GM12891 (cell line): ENCODE measurements around the gene DARS1.
"Not testable (repeated sequence)": the region's sequence is repeated elsewhere in the genome, so short reads cannot be mapped to it uniquely, and the experiment has no call there.

ENCODE experiments used
- DNase-seq: peaks from one replicate; pipeline ENCODE4 v3.0.0; 2011; ENCODE audit warnings: low spot score; ENCODE audit not compliant: insufficient read length
- FAIRE-seq: peaks from 2 replicates; lab custom pipeline; 2011; peaks lifted over from hg19 to GRCh38; lab: Jason Lieb, UNC
- PAX5 ChIP-seq: IDR thresholded peaks from 2 replicates; pipeline ENCODE4 v1.6.1; 2011; ENCODE audit warnings: low read length, moderate library complexity, mild to moderate bottlenecking; ENCODE audit not compliant: insufficient read depth, severe bottlenecking
- POLR2A ChIP-seq: IDR thresholded peaks from 2 replicates; pipeline ENCODE4 v1.6.1; 2011; ENCODE audit warnings: low read depth, low read length, control low read depth
- POLR2AphosphoS5 ChIP-seq: IDR thresholded peaks from 2 replicates; pipeline ENCODE4 v1.6.1; 2011; ENCODE audit warnings: low read depth, low read length, control low read depth
- POU2F2 ChIP-seq: IDR thresholded peaks from 2 replicates; pipeline ENCODE4 v1.6.1; 2011; ENCODE audit warnings: low read depth, mild to moderate bottlenecking, control low read depth, low read length, moderate library complexity
- SPI1 ChIP-seq: IDR thresholded peaks from 2 replicates; pipeline ENCODE4 v1.6.1; 2011; ENCODE audit warnings: low read depth, low read length, control low read depth
- TAF1 ChIP-seq: IDR thresholded peaks from 2 replicates; pipeline ENCODE4 v1.6.1; 2011; ENCODE audit warnings: low read depth, low read length, control low read depth

The DARS1 gene

GRCh38 chr2:135991861-135992260 lies 6.4 kb upstream of the DARS1 start:
- DNase-seq (no peak), FAIRE-seq (no peak)
- TF ChIP-seq SPI1: no peak
- no peak for TF ChIP-seq POLR2AphosphoS5
- TF ChIP-seq TAF1: no peak

GRCh38 chr2:135987441-135987840 lies 2.0 kb upstream of the DARS1 start:
- TF ChIP-seq TAF1: no peak
- no peak for TF ChIP-seq POU2F2
- TF ChIP-seq SPI1: no peak
- no peak for TF ChIP-seq POLR2AphosphoS5
- no peak for TF ChIP-seq POLR2A
- TF ChIP-seq PAX5: no peak
- FAIRE-seq: no peak

GRCh38 chr2:135986507-135986906 lies 1.1 kb upstream of the DARS1 start:
- TF ChIP-seq TAF1 (no peak), PAX5 (no peak), POLR2A (no peak), POLR2AphosphoS5 (no peak), SPI1 (no peak), POU2F2 (no peak)
- DNase-seq (no peak), FAIRE-seq (no peak)

More at GRCh38 chr2:135987441-135987840, 2.0 kb upstream of the DARS1 start:
- DNase-seq: no peak

GRCh38 chr2:135985826-135986393 lies 484 bp upstream of the DARS1 start:
- DNase-seq: peak; percentile 26
- no peak for TF ChIP-seq POU2F2
- TF ChIP-seq POLR2A: 0 out of 2 replicates have a peak, but pooled peaks have one; percentile 23
- FAIRE-seq: peak; percentile 91

GRCh38 chr2:135984199-135985017 lies 1.0 kb downstream of the DARS1 start:
- FAIRE-seq (peak; percentile 81), DNase-seq (no peak)
- TF ChIP-seq SPI1 (no peak), TAF1 (no peak), POLR2A (no peak), POLR2AphosphoS5 (no peak), PAX5 (no peak), POU2F2 (no peak)

GRCh38 chr2:135980434-135981079 lies 4.9 kb downstream of the DARS1 start:
- TF ChIP-seq SPI1: peak; percentile 88
- no peak for TF ChIP-seq POU2F2
- no peak for FAIRE-seq
- no peak for DNase-seq

GRCh38 chr2:135975702-135976101 lies 9.7 kb downstream of the DARS1 start:
- no peak for TF ChIP-seq PAX5
- TF ChIP-seq POLR2A: no peak
- TF ChIP-seq SPI1: no peak
- no peak for TF ChIP-seq POLR2AphosphoS5
- FAIRE-seq: no peak
- DNase-seq: no peak

GRCh38 chr2:135974036-135974435 lies 11.4 kb downstream of the DARS1 start:
- DNase-seq (no peak), FAIRE-seq (peak; percentile 54)
- TF ChIP-seq POLR2AphosphoS5: no peak

GRCh38 chr2:135969655-135970387 lies 15.6 kb downstream of the DARS1 start:
- DNase-seq: no peak
- no peak for TF ChIP-seq PAX5
- TF ChIP-seq POLR2AphosphoS5: no peak
- no peak for FAIRE-seq

GRCh38 chr2:135965756-135966155 lies 19.7 kb downstream of the DARS1 start:
- no peak for FAIRE-seq
- TF ChIP-seq POLR2A (no peak), PAX5 (no peak), TAF1 (no peak), POU2F2 (no peak), SPI1 (no peak), POLR2AphosphoS5 (no peak)
- no peak for DNase-seq

- DNase-seq: not testable (repeated sequence)
- peak; percentile 56 for FAIRE-seq
Observed at GRCh38 chr2:135964404-135964803, 21.0 kb downstream of the DARS1 start.
